T47D (cell line): ENCODE results near the gene CTIF.

ENCODE experiments used
- DNase-seq, 2 experiments: peaks; one replicate each; pipeline versions ENCODE4 v3.0.0 to v3.0.0-alpha.2; 2011 to 2012; ENCODE audit warnings: low read depth in 1 of 2, low spot score in 1 of 2
- JUND ChIP-seq: IDR thresholded peaks from 2 replicates; pipeline ENCODE4 v1.6.1; 2012; ENCODE audit warnings: low read depth
- in situ Hi-C: cut with HindIII; loops from 2 replicates; pipeline ENCODE4 v1.10.0; 2016; ENCODE audit warnings: low sequenced_read_pairs, low pct_unique_long_range_greater_than_20kb

CTIF gene

DNA sequence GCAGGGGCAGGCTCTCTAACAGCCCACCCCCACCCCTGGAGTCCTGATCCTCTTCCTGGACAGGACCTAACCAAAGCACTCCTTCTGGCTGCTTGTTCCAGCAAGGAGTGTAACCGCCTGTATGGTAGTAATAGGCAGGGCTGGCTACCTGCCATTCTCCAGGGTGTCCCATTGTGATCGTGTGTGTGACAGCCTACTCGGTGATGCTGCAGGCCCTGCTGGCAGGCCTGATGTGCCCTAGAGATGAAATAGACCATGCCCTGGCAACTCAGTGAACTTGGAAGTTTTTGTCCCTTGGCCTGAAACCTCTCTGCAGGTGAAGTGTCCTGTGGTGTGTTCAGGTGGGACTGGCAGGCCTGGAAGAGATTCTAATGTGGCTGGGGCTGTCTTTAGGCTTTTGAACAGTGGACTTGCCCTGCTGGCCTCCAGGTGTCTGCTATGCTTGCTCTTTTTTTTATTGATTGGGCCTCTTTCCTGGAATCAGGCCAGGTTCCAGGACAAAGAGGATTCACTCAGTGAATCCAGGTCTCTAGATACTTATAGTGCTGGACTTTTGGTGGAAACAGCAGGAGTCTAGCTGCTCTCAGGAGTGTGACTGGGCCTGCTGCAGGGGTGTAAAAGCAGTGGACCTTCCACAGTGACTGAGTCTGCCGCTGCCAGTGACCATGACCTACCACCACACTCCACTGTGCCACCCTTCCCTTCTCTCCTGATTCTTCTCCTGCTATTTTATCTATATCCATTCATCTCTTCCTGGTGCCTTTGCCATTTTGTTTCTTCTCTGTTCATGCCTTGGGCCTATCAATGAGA is 132.1 kb downstream of the CTIF start:
- no peak for TF ChIP-seq JUND
- DNase-seq, result no peak
- in situ Hi-C loops, result no loop called here

DNA sequence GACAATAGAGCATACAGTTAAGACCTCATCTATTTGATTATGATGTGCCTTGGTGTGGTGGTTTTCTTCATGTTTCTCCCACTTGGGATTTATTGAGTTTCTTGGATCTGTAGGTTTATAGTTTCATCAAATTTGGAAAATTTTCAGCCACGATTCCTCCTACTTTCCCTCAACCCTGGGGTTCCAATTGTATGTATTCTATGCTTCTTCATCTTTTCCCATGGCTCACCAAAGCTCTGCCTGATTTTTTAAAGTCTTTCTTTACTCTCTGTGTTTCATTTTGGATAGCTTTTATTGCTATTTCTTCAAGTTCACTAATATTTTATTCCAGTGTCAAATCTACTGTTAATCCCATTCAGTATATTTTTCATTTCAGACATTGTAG is 132.7 kb downstream of the CTIF start:
- in situ Hi-C loops, result no loop called here
- no peak for TF ChIP-seq JUND
- no peak for DNase-seq

DNA sequence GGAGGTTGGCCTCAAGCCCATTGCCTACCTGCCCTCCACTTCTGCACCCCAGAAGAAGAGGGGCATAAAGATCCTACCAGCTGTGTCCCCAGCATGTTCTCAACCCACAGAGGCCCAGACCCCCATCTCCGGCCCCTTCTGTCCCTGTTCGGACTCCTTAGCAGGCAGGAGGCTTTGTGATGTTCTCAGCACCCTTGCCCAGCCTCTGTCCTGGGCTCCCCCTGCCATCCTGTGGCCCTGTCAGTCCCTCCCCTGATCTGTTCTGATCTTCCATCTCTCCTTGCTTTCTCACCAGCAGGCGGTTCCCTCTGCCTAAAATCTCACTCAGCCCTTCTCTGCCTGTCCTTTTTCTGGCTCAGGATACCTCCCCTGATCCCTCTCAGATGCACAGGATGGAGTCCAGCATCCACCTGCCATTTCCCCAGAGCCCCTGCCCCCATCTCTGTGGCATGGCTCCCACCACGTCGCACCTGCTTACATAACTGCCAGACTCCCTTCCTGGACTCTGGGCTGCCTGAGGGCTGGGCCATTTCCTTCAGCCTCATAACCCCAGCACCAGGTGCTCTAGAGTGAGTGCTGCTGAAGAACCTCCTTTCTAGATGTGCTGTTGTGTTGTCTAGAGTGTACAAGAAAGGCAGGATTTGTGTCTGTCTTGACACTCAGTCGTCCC is 134.0 kb downstream of the CTIF start:
- in situ Hi-C loops, result no loop called here
- DNase-seq, result no peak
- no peak for TF ChIP-seq JUND

DNA sequence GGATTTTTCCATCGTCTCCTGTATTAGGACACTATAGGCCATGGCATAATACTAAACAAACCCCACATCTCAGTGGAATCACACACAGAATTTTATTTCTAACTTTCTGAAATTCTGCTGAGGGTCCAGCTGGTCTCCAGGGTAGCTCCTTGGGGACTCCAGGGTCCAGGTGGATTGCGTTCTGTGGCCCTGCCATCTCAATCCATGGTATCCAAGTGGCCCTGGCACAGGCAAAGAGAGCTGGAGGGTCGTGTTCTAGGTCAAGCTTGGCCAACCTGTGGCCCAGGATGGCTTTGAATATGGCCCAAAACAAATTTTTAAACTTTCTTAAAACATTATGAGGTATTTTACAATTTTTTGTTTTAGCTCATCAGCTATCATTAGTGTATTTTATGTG is 134.6 kb downstream of the CTIF start:
- no peak for TF ChIP-seq JUND

DNA sequence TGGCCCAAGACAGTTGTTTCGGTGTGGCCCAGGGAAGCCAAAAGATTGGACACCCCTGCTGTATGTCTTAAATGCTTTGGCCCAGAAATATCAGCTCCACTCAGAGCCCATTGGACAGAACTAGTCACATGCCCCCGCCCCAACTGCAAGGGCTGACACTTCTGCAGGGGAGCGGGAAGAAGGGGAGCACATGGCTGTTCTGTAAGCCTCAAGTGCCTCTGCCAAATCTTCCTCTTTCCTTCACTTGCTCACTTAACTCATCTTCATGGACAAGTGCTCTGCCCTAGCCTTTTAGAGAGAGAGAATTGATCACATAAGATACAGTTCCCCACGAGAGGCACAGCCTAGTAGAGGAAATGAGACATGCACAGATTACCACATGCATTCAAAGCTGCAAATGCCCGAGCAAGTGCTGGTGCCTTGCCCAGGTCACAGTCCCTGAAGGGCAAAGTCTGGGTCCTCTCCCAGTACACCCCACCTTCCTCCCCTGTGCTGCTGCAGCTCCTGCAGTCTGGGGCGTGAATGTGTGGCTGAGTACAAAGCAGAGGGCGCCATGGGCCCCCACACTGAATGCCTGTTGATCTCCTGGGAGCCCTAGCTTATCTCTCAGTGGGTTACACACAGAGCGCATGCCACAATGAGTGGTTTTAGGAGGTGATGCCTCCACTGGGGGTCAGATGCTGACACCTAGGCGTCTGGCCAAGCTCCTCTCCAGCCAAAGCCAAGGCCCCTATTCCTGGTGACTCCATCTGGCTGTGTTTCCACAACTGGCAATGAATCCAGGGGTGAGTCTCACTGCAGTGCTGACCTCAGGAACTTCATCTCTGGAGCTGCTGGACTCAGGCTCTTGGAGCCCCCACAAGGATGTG is 135.3 kb downstream of the CTIF start:
- DNase-seq, result no peak
- in situ Hi-C loops, result no loop called here
- no peak for TF ChIP-seq JUND

More for the DNA sequence above, 134.6 kb downstream of the CTIF start:
- no peak for DNase-seq
- in situ Hi-C loops, result no loop called here

DNA sequence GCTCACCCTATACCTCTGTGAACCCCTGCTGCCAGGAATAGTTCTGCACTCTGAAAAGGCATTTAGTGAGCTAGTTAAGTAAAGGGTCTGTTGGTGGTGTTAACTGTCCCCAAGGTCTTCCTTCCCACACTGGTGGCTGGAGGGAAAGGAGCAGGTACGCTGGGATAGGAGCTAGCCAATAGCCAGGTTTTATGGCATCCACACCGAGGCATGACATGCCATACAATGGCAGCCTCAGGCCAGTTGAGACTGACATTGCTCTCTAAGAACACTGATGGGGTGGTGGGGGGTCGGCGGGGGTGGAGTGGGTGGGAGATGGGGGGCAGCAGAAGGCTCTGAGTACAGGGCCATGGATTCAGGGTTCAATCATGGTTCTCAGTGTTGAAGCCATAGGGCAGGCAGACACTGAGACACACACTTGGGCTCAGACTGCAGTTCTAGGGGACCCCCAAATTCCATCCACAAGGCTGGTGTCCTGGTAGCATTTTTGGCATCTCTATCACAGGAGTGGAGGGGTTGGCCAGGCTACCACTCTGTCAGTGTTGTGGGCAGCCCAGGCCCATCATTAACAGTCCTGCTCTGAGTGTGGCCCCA is 136.0 kb downstream of the CTIF start:
- in situ Hi-C loops, result no loop called here

DNA sequence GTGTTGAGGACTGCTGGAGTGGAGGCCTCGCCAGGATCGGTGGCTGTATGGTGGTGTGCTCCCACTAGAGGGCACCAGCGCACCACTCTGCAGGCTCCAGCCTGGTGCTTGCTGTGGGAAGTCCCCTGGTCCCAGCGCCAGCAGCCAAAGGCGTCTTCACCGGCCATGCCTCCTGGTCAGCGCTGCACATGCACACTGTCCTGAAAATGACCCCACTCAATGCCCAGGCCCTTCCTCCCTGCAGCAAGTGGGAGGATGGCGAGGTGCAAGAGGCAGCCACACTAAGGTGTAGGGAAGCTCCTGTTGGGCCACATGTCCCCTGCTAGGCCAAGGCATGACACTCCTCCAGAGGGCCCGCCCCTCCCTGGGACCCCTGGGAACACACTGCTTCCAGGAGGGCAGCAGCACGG is 136.5 kb downstream of the CTIF start:
- in situ Hi-C loops, result no loop called here
- DNase-seq, result peak; percentile 55 to 77
- no peak for TF ChIP-seq JUND

More for the DNA sequence above, 136.0 kb downstream of the CTIF start:
- no peak for TF ChIP-seq JUND
- DNase-seq, result no peak

DNA sequence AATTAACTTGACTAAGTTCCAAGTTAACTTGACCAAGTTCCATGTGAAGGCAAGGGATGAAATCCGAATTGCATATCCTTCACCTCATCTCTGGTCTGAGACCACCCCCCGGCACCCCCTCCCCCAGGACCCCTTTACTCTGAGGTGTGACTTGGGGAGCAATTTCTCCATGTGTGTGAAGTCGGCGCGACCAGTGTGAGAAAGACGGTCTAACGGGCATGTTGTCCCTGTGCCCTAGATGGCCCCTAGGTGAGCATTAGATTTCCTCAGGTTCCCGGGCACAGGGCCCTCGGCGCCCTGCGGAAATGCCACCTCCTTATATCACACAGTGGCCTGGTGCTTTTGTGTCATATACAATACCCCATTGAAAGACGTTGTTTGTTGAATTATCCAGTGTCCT is 137.1 kb downstream of the CTIF start:
- no peak for DNase-seq
- in situ Hi-C loops, result no loop called here
- no peak for TF ChIP-seq JUND

DNA sequence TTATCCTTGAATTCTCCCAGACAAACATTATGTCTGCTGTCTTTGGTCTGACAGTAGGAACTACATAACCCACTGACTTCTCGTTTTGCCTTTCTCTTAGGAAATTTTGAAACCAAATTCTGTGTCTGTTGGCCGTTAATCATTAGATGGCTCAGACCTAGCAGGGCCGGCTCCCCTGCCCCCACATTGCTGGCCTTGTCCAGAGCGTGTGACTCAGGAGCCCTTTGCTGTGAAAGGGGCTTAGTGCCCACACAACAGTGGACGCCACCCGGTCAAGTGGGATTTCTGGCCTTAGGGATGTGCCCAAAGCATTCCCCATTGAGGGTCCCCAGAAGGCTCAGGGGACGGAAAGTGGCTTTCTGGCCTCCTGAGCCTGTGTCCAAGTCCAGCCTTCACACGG is 137.5 kb downstream of the CTIF start:
- DNase-seq, result no peak
- TF ChIP-seq JUND, result no peak
- in situ Hi-C loops, result no loop called here

DNA sequence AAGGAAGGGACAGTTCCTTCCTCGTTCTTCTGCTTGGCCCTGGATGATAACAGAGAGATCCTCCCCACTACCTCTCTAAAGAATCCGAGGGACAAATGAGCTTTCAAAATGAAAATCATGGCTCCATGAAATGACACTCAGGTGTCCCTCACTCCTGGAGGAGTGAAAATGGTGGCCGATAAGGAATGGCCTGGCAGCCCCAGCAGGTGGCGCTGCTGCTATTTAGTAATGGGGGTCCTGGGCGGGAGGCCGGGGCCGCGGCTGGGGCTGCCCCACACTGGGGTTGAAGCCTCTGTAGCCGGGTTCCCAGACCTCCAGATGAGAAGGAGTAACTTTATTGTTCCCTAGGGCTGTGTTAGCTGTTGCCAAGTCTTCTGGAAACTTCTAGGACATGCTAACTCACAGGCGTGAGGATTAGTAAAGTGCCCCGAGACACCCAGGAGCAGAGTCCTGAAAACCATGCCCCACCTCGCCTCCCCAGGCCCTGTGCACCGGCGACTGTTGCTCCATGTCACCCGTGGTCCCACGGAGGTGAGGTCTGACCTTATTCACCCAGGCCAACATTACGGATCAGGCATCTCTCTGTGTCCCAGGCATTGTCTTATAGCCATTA is 138.0 kb downstream of the CTIF start:
- in situ Hi-C loops, result no loop called here
- TF ChIP-seq JUND, result no peak
- peak; percentile 34 to 52 for DNase-seq

DNA sequence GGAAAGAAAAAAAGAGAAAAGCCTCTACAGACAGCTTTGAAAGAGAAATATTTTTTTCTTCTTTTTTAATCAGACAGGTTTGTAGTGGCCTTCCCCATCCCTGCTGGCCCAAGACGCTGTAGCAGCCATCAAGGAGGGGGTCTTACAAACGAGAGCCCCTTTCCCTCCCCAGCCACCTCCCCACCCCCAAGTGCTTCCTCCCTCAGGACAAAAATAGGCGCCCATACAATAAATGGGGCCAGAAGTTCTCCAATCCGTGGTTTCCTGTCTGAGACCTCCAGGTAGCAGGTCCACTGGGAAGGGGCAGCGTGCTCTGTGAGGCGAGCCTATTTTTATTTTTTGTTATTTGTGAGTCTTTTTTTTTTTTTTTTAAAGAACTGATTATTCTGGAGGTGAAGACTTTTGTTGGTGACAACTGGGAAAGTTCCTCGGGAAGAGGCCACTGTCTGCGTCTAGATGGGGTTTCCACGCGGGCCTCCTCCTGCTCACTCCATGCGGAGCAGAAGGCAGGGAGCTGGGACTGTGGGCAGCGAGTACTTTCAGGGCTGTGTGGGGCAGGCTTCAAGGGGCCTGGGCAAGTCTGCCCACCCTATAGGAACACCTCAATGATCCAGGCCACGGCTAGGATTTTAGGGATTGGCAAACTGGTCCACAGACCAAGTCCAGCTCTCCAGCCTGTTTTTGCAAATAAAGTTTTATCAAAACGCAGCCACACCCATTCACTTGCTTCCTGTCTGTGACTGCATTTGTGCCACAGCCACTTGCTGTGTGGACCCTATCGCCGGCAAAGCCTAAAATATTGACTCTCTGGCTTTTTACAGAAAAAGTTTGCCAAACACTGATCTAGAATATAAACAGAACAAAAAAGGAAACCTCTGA is 139.6 kb downstream of the CTIF start:
- no peak for TF ChIP-seq JUND
- no peak for DNase-seq
- in situ Hi-C loops, result no loop called here
